ENCODE measurements around the gene TSHZ1.

TSHZ1 gene

DNA sequence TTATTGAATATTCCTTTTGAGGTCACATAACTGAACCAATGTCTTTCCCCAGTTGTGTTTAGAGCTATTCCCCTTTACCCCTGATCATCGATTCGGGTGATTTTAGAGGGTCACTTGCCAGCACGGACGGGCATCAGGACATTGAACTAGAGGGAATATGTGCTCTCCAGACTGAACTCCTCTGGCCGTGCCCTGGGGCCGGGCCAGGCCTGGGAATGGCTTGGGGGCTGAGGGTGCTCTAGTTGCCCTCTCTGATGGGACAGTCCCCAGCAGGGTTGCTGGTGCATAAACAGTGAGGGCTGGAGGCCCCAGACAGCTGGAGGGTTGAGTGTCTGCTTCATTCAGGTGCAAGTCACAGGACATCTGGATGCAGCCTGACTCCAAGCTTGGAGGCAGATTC lies 126.2 kb downstream of the TSHZ1 start:
- TF ChIP-seq, protein P1, sequence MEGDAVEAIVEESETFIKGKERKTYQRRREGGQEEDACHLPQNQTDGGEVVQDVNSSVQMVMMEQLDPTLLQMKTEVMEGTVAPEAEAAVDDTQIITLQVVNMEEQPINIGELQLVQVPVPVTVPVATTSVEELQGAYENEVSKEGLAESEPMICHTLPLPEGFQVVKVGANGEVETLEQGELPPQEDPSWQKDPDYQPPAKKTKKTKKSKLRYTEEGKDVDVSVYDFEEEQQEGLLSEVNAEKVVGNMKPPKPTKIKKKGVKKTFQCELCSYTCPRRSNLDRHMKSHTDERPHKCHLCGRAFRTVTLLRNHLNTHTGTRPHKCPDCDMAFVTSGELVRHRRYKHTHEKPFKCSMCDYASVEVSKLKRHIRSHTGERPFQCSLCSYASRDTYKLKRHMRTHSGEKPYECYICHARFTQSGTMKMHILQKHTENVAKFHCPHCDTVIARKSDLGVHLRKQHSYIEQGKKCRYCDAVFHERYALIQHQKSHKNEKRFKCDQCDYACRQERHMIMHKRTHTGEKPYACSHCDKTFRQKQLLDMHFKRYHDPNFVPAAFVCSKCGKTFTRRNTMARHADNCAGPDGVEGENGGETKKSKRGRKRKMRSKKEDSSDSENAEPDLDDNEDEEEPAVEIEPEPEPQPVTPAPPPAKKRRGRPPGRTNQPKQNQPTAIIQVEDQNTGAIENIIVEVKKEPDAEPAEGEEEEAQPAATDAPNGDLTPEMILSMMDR (IDR thresholded peaks at IDR 0.05; ENCODE audit: insufficient read depth, low read depth, low read length, missing control alignments): no peak
- no peak overlapping the region for H3K4me3 ChIP-seq (ENCODE audit: low read depth, low read length)
- no peak for DNase-seq (ENCODE audit: low read depth)

DNA sequence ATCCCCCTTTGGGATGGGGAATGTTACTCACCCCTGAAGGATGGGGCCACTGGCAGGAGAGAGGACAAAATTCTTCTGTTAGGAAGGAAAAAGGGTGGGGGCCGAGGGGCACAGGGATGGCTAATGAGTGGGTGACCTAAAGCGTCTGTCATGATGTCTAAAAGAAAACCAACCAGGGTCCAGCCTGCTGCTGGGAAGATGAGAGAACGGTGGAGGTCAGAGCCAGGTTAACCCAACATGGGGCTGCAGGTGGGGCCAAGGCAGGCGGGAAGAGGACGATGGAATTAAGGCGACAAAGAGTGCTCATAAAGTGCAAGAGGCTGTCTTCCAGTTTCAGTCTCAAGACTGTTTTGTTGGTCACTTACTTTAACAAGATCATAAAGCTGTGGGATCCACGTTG lies 126.8 kb downstream of the TSHZ1 start:
- TF ChIP-seq, protein P1 (IDR thresholded peaks at IDR 0.05; ENCODE audit: insufficient read depth, low read depth, low read length, missing control alignments): no peak
- no peak overlapping the region for H3K4me3 ChIP-seq (ENCODE audit: low read depth, low read length)

DNA sequence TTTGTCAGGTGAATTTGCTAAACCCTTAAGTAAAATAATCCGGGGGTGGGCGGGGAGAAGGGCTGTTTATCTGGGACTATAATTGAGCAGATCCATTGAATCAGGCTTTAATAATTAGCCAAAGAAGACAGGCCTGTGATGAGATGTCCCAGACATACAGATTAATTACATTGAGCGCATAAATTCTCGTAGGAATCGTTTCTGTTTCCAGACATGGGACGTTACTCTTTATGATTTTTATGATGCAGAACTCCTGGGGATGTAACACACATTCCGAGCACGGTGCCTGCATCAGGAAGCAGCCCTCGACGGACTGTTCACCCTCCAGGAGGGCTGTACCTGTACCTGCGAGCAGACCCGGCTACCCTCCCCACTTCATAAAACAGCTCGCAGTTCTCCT lies 128.0 kb downstream of the TSHZ1 start:
- TF ChIP-seq, protein P1 (IDR thresholded peaks at IDR 0.05; ENCODE audit: insufficient read depth, low read depth, low read length, missing control alignments): no peak
- no peak for DNase-seq (ENCODE audit: low read depth)
- no peak overlapping the region for H3K4me3 ChIP-seq (ENCODE audit: low read depth, low read length)

More for the DNA sequence above, 126.8 kb downstream of the TSHZ1 start:
- no peak for DNase-seq (ENCODE audit: low read depth)

Measured in GM12865 (cell line).